Uterus (tissue), 4 donors: ENCODE results near the gene RALGPS2. TPM values are rescaled to one million over a fixed set of nuclear protein-coding genes. Genes with fewer than 3 reads are reported as not detected.

Experiments used
- DNase-seq, 2 donors: peaks; one replicate each; pipeline ENCODE4 v3.0.0-alpha.2; 2019 to 2020
- H3K27ac ChIP-seq, 2 donors: fragments of 200-600 bp; sonication (generic); 1 replicate in 1 of 2; 2 replicates in 1 of 2; pipeline ENCODE4 v1.5.1; 2016 to 2018
- H3K27me3 ChIP-seq, 2 donors: fragments of 200-600 bp; sonication (generic); one replicate each; pipeline ENCODE4 v1.5.1; 2018 to 2019; ENCODE audit warnings: control low read depth in 1 of 2
- H3K36me3 ChIP-seq, 2 donors: fragments of 200-600 bp; sonication (generic); one replicate each; pipeline ENCODE4 v1.5.1; 2019; ENCODE audit warnings: control low read depth in 1 of 2
- H3K4me1 ChIP-seq, 2 donors: fragments of 200-600 bp; sonication (generic); one replicate each; pipeline ENCODE4 v1.5.1; 2018 to 2019; ENCODE audit warnings: control low read depth in 1 of 2
- H3K4me3 ChIP-seq, 2 donors: fragments of 200-600 bp; sonication (generic); 1 replicate in 1 of 2; 2 replicates in 1 of 2; pipeline ENCODE4 v1.5.1; 2018 to 2019; ENCODE audit warnings: mild to moderate bottlenecking in 1 of 2
- H3K9me3 ChIP-seq, 2 donors: fragments of 200-600 bp; sonication (generic); one replicate each; pipeline ENCODE4 v1.5.1; 2019; ENCODE audit warnings: control low read depth in 1 of 2
- POLR2A ChIP-seq, 2 donors: fragments of 450-650 bp; IDR thresholded peaks; one replicate each; pipeline ENCODE4 v1.6.1; 2016; ENCODE audit warnings: antibody characterized with exemption in 2 of 2, mild to moderate bottlenecking in 1 of 2, moderate library complexity in 1 of 2
- intact Hi-C: fragments of 100-400 bp; cut with DNase I; formaldehyde crosslinking; loops from one replicate; pipeline ENCODE4 v1.15.1; 2023; ENCODE audit warnings: low total_unique reads
- total RNA-seq, 4 donors: library from RNA; depleted of rRNA in 3 of 4; stranded (reverse); fragments of >200 nt in 3 of 4; gene quantifications; one replicate each; pipeline versions ENCODE4 v1.1.0 to v1.2.4, GENCODE V29; 2014 to 2023
- TF ChIP-seq, protein P1 (sequence below), 4 experiments: fragments of 200-600 bp in 2 of 4; fragments of 450-650 bp in 2 of 4; sonication (generic) in 2 of 4; IDR thresholded peaks; one replicate each; pipeline ENCODE4 v1.5.1; 2016 to 2019; ENCODE audit warnings: antibody characterized with exemption in 4 of 4, mild to moderate bottlenecking in 2 of 4, moderate library complexity in 1 of 4
- donor health status: DM: yes; HTN: yes; CAD: no.

The RALGPS2 gene
- total RNA-seq, 4 donors from 2014 or later: 4.9 to 109 (median 24.7) TPM

DNA sequence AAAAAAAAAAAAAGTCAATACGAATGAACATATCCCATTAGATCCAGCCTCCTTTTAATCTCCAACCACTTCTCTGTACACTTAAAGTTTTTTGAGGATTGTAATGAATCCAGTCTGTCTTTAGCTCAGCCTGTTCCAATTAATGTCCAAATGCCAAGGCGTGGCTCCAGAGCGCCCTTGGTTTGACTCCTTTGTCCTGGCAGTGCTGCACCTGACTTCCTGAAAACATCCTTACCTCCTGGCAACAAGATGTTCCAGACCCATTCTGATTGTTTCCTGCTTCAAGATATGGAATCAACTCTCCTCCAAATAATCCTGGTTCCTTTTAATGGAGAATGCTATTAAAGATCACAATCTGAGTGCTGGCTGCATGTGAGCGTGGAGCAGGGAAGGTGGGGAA is 226.6 kb downstream of the RALGPS2 start:
- H3K9me3 ChIP-seq: no peaks in the 10 kb centered on the region
- no peaks in the 10 kb centered on the region for H3K36me3 ChIP-seq
- DNase-seq: no peak
- H3K27ac ChIP-seq: peak overlapping the region; percentile 36 to 48
- no peak overlapping the region for H3K4me3 ChIP-seq
- peaks cover 3 to 4% of the 10 kb centered on the region in 2 donors for H3K4me1 ChIP-seq
- H3K27me3 ChIP-seq: no peaks in the 10 kb centered on the region
- intact Hi-C loops: no loop called here
- TF ChIP-seq, protein P1, sequence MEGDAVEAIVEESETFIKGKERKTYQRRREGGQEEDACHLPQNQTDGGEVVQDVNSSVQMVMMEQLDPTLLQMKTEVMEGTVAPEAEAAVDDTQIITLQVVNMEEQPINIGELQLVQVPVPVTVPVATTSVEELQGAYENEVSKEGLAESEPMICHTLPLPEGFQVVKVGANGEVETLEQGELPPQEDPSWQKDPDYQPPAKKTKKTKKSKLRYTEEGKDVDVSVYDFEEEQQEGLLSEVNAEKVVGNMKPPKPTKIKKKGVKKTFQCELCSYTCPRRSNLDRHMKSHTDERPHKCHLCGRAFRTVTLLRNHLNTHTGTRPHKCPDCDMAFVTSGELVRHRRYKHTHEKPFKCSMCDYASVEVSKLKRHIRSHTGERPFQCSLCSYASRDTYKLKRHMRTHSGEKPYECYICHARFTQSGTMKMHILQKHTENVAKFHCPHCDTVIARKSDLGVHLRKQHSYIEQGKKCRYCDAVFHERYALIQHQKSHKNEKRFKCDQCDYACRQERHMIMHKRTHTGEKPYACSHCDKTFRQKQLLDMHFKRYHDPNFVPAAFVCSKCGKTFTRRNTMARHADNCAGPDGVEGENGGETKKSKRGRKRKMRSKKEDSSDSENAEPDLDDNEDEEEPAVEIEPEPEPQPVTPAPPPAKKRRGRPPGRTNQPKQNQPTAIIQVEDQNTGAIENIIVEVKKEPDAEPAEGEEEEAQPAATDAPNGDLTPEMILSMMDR (IDR thresholded peaks at IDR 0.05): no peak
- TF ChIP-seq POLR2A (IDR thresholded peaks at IDR 0.05): no peak

DNA sequence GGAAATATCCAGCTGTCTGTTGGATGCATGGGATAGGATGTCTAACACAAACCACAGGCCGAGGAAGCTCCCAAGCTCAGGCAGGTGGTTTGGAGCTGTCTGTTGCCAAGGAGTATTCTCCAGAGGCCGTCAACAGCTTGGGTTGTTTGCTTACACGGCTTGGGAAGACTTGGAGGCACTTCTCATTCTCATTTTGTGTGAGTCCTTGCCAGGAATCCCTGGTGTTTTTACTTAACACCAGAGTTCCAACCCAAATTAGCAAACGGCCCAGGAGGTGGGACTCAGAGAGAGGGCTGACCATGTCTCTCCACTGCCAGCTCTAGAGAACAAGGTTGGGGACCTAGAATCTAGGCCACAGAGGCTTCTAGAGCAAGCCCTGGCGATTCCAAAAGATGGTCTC is 228.0 kb downstream of the RALGPS2 start:
- no peaks in the 10 kb centered on the region for H3K9me3 ChIP-seq
- DNase-seq: peak; percentile 64 to 73
- H3K27me3 ChIP-seq: no peaks in the 10 kb centered on the region
- TF ChIP-seq, protein P1 (IDR thresholded peaks at IDR 0.05): no peak
- no peak for TF ChIP-seq POLR2A (IDR thresholded peaks at IDR 0.05)
- peaks cover 3 to 4% of the 10 kb centered on the region in 2 donors for H3K4me1 ChIP-seq
- H3K4me3 ChIP-seq: no peak overlapping the region
- no peaks in the 10 kb centered on the region for H3K36me3 ChIP-seq
- intact Hi-C loops: no loop called here
- peak overlapping the region; percentile 62 to 77 for H3K27ac ChIP-seq

DNA sequence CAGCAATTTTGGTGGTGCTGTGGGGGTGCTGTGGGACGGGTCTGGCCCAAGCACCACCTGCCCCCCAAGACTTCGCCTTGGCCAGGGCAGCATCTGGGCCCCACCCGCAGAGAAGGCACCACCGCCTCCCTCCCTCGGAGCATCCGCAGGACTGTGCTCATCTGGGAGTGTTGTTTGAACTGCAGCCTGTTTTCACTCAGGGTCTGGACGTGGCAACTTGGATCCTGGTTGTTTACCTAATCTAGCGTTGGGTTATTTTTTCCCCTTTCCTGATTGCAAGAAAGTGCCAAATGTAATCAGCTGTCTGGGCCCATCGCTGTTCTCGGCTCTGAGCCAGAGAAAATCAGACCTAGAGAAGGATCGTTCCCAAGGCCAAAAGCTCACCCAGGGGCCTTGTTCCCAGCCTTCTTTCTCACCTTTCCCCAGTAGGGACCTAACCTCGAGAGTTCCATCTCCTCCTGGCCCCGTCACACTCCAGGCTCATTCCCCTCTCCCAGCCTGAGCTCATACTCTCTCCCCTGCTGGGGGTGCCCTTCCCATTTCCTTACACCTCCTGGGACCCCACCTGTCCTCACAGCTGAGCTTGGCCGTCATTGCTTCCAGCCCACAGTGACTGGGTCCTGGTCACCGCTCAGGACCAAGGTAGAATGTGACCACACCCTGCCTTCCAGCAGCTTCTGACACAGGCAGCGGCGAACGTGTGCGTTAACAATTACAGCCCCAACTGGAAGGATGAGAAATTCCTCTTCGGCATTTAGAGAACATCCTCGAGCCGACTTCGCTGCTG is 228.7 kb downstream of the RALGPS2 start:
- H3K36me3 ChIP-seq: no peaks in the 10 kb centered on the region
- peak overlapping the region; percentile 62 to 77 for H3K27ac ChIP-seq
- no peaks in the 10 kb centered on the region for H3K9me3 ChIP-seq
- H3K4me1 ChIP-seq: peaks cover 3 to 4% of the 10 kb centered on the region in 2 donors
- DNase-seq: peak in 1 of 2 donors; percentile 39
- intact Hi-C loops: no loop called here
- TF ChIP-seq POLR2A (IDR thresholded peaks at IDR 0.05): no peak
- TF ChIP-seq, protein P1 (IDR thresholded peaks at IDR 0.05): no peak
- H3K27me3 ChIP-seq: no peaks in the 10 kb centered on the region
- H3K4me3 ChIP-seq: no peak overlapping the region

DNA sequence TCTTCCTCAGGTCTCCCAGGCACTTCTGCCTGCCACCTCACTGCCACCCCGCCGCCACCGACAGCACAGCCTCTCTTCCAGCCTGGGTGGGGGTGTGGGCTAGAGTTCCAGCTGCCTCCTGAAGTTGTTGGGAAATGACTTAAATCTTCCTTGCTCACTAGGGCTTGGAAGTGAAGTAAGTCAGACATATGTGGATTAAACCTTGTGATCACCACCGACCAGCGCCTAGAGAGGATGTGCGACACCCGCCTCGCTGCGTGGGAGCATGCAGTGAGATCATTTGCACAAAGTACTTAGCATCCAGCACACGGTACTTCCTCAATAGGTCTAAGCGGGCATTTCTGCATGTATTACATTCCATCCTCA is 229.3 kb downstream of the RALGPS2 start:
- peaks cover 3 to 4% of the 10 kb centered on the region in 2 donors for H3K4me1 ChIP-seq
- no peak for DNase-seq
- H3K9me3 ChIP-seq: no peaks in the 10 kb centered on the region
- no peak overlapping the region for H3K4me3 ChIP-seq
- no peaks in the 10 kb centered on the region for H3K36me3 ChIP-seq
- H3K27me3 ChIP-seq: no peaks in the 10 kb centered on the region
- intact Hi-C loops: no loop called here
- peak overlapping the region; percentile 62 to 77 for H3K27ac ChIP-seq
- TF ChIP-seq, protein P1 (IDR thresholded peaks at IDR 0.05): no peak
- TF ChIP-seq POLR2A (IDR thresholded peaks at IDR 0.05): no peak

DNA sequence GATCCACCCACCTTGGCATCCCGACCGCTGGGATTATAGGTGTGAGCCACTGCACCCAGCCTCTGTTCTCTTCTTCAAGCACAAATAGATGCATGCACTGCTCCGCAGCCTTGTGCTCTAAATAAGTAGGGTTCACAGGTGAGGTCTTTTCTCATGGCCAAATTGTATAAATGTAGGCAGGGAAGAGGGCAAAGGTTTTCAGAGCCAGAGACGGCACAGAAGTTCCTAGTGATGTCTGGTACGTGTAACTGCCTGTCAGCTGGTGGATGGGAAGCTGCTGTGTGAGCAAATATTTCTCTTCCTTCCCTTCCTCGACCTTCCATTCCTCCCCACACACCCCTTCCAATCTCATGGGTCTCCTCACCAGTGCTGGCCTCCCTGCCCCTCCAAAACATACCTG is 229.9 kb downstream of the RALGPS2 start:
- no peaks in the 10 kb centered on the region for H3K27me3 ChIP-seq
- TF ChIP-seq, protein P1 (IDR thresholded peaks at IDR 0.05): no peak
- no peak for TF ChIP-seq POLR2A (IDR thresholded peaks at IDR 0.05)
- H3K36me3 ChIP-seq: no peaks in the 10 kb centered on the region
- peaks cover 3 to 4% of the 10 kb centered on the region in 2 donors for H3K4me1 ChIP-seq
- intact Hi-C loops: no loop called here
- DNase-seq: no peak
- peak overlapping the region; percentile 13 to 38 for H3K27ac ChIP-seq
- no peak overlapping the region for H3K4me3 ChIP-seq
- no peaks in the 10 kb centered on the region for H3K9me3 ChIP-seq
